NCI-H69 (cell line): Measurements from ENCODE around the gene MLH3.

ENCODE experiments used
- DNase-seq: peaks from one replicate; lab custom pipeline; 2025; lab: John Stamatoyannopoulos, UW

Gene MLH3

GRCh38 chr14:75066691-75067090 is 15.4 kb upstream of the MLH3 start:
- no peak for DNase-seq

GRCh38 chr14:75064205-75064567 is 12.9 kb upstream of the MLH3 start:
- no peak for DNase-seq

DNA sequence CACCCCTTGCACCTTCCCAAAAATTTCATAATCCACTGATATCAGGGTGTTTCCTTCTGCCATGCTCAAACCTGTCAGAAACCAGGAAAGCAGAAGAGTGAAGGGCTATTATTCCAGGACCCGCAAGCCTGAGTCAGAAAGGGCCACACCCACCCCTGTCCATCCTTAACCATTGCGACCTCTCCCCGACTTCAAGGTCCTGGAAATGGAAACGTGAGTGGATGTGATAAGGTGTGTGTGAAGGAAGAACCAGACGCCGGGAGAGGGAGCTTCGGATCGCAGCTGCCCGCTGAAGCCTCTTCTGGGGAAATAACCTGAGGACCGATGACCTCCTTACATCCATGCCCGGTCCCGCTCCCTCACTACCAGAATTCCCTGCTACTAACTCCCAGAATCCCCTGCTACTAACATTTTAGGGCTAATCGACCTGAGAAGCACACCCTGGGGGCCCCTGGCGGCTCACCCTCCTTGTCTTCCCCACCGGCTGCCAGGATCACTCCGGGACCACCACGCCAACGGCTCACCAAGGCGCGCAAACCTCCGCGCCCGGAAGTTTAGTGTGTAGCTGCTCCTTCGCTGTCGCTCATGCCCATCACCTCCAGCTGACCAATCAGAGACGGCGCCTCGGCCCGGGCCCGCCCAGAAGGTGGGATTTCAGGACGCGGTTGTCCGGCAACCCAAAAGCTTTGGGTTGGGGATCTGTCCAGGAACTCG is 12.4 kb upstream of the MLH3 start, which contains the start of gene ACYP1:
Gene ACYP1 (minus strand): TSS at position 534 of the 714 bp plus-strand sequence. CDS start 471 bp downstream, at position 63.
- peak; percentile 97 for DNase-seq

GRCh38 chr14:75063013-75063412 is 11.7 kb upstream of the MLH3 start:
- peak; percentile 40 for DNase-seq

GRCh38 chr14:75060420-75060819 is 9.2 kb upstream of the MLH3 start:
- DNase-seq = no peak

- no peak for DNase-seq
These were observed 8.4 kb upstream of the MLH3 start for GRCh38 chr14:75059642-75060041.

- no peak for DNase-seq
These were observed 3.2 kb upstream of the MLH3 start for GRCh38 chr14:75054421-75054820.

DNA sequence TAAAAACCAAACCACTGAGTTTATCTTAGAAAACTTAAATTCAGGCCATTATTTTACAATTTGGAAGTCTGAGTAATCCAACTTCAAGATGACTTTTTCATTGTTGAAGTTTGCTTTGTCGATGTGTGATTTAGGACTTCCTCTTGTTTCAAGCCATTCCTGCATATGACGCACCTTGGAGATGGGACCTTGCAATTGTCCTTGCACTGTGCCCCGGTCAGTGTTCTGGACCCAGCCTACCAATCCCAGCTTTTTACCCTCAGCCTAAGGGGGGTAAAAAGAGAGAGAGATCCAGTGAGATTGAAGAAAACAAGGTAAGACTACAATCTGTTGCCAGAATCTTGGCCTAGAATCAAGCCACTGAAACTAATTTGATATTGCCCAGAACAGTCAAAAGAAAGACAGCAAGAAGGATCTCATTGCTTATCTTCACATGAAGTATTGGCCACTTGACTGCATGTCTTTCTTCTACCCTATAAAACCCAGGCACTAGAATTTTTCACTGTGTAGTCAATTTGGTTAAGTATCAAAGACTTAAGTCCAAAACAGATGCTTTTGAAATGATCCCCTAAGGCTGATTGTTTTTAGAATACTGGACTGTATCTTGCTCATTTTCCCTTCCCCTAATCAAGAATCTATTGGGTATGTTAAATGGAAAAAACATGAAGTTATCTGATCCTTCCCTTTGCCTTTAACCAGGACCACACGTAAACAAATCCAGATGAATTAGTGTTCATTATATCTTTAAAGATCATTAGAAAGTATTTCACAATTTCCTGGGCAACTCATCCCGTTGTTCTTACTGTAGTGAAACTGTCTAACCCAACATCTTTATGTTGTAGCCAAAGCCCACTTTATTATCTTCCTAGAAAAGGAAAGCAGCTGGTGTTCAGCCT is 2.4 kb upstream of the MLH3 start:
- no peak for DNase-seq

DNA sequence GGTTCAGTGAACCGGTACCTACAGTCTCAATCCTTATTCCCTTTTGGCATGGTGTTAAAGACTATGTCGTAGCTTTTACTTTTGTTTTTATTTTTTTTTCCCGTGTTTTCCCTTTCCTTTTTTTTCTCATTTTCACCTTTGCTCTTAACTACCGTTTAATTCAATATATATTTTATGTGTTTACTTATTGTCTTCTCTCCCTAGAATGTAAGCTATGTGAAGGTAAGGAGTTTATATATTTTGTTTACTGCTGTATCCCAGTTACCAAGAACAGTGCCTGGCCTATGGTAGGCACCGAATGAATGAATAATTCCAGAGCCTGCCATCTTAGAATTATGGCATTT is 261 bp upstream of the MLH3 start:
- peak; percentile 37 for DNase-seq

- DNase-seq = no peak
These were observed 1.5 kb downstream of the MLH3 start for GRCh38 chr14:75049731-75050201.

GRCh38 chr14:75049136-75049535 is 2.1 kb downstream of the MLH3 start:
- DNase-seq = no peak

DNA sequence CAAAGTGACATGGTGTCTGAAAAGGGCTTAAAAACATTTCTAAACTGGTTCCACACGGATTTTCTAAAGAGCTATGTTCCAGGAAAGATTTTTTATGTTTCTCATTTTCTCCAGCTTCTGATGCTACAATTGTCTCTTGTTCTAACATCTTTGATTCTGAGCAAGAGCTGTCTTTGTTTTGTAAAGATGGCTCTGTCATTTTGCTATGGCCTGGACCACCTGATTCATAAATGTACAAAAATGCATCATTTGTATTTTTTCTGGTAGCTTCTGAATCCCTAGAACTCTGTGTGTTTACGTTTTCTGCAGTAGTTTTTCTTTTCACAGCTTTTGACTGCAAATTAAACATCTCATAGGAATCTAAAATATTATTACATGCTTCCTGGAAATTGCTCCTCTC is 3.2 kb downstream of the MLH3 start:
- no peak for DNase-seq

- DNase-seq = no peak
These were observed 3.8 kb downstream of the MLH3 start for GRCh38 chr14:75047506-75047905.

- no peak for DNase-seq
These were observed 4.4 kb downstream of the MLH3 start for GRCh38 chr14:75046899-75047298.

GRCh38 chr14:75046275-75046674 is 5.0 kb downstream of the MLH3 start:
- DNase-seq = no peak

- no peak for DNase-seq
These were observed 6.5 kb downstream of the MLH3 start for GRCh38 chr14:75044752-75045151.

DNA sequence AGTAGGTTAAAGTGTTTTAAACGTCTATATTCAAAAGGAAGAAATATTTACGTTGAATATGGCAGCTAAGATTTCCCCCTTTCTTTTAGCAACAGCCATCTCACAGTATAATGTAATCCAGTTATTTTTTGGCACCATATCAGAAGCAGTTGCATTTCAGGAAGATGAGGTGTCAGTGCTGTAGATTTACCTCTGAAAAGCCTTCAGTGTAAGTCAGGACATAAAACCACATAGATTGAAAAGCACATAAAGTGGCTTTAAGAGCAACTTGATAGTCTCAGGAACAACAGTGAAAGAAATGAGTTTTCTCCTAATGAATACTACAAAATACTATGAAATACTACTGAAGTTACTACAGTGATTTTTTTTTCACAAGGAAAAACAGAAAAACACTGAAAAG is 6.9 kb downstream of the MLH3 start:
- no peak for DNase-seq

- DNase-seq = peak; percentile 49
These were observed 9.2 kb downstream of the MLH3 start for GRCh38 chr14:75042035-75042434.

DNA sequence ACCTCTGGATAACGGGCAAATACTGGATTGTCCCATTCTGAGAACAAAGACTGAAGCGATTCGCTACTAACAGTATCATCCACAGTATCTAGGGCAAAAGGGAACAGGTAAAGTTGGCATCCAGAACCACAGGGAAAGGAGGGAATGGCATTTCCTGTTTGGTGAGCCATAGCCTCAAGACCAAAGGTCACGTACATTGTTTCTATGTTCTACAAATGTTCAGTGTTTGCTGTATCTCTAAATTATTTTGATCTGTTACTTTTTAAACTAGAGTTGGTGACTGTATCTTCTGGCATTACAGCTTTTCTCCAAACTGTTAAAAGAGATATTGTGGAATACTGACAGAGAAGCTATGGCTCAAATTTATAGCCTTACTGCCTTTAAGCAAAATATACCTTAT is 9.7 kb downstream of the MLH3 start:
- no peak for DNase-seq

DNA sequence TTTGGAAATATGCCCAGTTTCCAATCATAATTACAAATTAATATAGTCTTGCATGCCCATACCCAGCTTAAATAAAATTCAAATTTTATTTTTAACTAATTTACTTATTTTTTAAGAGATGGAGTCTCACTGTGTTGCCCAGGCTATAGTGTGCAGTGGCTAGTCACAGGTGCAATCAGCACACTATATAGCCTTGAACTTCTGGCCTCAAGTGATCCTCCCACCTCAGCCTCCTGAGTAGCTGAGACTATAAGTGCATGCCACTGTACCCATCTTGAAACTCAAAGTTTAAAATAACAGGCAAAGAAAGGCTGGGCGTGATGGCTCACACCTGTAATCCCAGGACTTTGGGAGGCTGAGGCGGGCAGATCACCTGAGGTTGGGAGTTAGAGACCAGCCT is 10.3 kb downstream of the MLH3 start:
- DNase-seq = no peak

GRCh38 chr14:75040507-75040906 is 10.8 kb downstream of the MLH3 start:
- no peak for DNase-seq

- DNase-seq = no peak
These were observed 18.3 kb downstream of the MLH3 start for GRCh38 chr14:75032939-75033338.

DNA sequence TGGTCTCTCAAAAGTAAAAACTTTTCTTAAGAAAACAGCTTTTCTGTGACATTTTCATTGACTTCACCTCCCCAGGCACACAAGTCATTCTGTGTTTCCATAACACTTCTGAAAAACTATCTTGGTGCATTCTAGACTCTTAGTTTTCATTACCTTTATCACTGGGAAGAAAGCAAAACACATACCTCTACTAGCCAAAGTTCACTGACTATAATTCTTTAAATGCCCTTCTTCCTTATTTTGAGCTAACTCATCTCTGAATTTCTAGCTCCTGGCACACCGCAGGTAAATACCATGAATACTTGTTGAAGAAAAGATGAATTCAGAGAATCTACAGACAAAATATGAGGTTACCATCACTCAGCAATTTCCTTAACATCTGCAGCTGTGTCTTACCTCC is 21.1 kb downstream of the MLH3 start:
- no peak for DNase-seq
